22Rv1 (cell line): ENCODE data around the gene MORN1.

Experiments
- H3K27ac ChIP-seq: fragments of 450-650 bp; 2 replicates; pipeline ENCODE4 v1.5.1; 2017
- ZFX ChIP-seq: fragments of 450-650 bp; IDR thresholded peaks from 2 replicates; pipeline ENCODE4 v1.6.1; 2017; ENCODE audit warnings: antibody characterized with exemption, borderline replicate concordance
- TF ChIP-seq, protein P1 (sequence below): fragments of 450-650 bp; IDR thresholded peaks from 2 replicates; pipeline ENCODE4 v1.5.1; 2017; ENCODE audit warnings: mild to moderate bottlenecking

The MORN1 gene

DNA sequence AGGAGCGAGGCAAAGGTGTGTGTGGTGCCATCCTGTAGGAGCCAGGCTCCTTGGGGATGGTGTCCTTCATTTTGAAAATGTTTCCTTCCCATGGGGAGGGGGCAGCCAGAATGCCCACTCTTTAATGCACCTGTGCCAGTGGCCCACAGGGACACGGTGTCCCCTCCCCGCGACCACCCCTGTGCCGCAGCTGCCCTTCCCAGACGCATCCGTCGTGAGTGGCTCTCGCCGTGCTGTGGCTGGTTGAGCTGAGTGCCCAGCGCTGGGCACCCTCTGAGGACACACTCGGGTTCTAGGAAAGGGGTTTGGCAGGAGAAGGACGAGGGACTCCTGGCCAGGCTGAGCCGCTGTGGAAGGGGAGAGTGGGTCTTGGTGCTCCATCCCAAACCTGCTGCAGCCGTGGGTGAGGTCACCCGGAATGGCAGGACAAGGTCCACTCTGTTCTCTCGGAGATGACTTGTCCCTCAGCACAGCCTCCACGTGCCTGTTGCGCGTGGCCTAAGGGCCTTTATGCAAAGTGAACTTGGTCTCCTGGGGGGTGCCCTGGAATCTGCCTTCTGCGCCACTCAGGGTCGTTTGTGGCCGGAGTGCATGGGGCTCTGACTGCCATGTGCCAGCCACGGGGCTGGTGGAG is 88.9 kb downstream of the MORN1 start:
- no peak overlapping the region for H3K27ac ChIP-seq
- no peak for TF ChIP-seq ZFX
- TF ChIP-seq, protein P1, sequence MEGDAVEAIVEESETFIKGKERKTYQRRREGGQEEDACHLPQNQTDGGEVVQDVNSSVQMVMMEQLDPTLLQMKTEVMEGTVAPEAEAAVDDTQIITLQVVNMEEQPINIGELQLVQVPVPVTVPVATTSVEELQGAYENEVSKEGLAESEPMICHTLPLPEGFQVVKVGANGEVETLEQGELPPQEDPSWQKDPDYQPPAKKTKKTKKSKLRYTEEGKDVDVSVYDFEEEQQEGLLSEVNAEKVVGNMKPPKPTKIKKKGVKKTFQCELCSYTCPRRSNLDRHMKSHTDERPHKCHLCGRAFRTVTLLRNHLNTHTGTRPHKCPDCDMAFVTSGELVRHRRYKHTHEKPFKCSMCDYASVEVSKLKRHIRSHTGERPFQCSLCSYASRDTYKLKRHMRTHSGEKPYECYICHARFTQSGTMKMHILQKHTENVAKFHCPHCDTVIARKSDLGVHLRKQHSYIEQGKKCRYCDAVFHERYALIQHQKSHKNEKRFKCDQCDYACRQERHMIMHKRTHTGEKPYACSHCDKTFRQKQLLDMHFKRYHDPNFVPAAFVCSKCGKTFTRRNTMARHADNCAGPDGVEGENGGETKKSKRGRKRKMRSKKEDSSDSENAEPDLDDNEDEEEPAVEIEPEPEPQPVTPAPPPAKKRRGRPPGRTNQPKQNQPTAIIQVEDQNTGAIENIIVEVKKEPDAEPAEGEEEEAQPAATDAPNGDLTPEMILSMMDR = no peak

- H3K27ac ChIP-seq = no peak overlapping the region
- TF ChIP-seq, protein P1 = no peak
- TF ChIP-seq ZFX = no peak
These were observed 89.6 kb downstream of the MORN1 start for GRCh38 chr1:2301607-2302291.

DNA sequence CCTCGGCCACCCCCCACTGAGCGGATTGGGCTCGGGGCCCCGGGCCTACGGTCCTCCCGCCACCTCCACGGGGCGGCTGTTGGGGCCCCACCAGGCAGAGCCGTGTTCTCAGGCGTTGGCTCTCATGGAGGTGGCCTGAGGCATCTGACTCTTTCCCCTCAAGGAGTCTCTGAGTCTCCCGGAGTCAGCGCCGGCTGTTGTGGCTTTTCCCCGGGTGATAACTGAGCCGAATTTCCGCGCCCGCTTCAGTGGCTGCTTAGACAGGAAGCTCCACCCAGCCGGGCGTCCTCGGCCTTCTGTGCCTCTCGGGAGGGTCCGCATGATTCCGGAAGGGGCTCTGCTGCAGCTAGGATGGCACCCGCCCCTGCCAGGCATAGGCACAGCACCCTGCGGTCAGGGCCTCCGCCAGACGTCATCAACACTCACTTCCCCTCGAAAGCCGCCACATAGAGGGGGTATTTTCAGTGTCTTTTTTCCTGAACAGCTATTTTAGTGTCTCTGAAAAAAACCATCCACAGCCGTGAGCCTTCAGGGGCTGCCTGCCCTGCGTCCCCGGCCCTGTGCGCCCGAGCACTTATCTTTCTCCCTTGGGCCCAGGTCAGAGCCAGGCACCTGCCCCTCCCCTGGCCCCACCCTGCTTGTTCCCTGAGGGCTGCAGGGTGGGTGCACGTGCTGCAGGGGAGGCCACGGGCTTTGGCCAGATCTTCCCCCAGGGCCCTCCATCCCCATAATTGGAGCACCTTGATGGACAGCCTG is 90.3 kb downstream of the MORN1 start:
- no peak for TF ChIP-seq ZFX
- TF ChIP-seq, protein P1 = no peak
- H3K27ac ChIP-seq = no peak overlapping the region

DNA sequence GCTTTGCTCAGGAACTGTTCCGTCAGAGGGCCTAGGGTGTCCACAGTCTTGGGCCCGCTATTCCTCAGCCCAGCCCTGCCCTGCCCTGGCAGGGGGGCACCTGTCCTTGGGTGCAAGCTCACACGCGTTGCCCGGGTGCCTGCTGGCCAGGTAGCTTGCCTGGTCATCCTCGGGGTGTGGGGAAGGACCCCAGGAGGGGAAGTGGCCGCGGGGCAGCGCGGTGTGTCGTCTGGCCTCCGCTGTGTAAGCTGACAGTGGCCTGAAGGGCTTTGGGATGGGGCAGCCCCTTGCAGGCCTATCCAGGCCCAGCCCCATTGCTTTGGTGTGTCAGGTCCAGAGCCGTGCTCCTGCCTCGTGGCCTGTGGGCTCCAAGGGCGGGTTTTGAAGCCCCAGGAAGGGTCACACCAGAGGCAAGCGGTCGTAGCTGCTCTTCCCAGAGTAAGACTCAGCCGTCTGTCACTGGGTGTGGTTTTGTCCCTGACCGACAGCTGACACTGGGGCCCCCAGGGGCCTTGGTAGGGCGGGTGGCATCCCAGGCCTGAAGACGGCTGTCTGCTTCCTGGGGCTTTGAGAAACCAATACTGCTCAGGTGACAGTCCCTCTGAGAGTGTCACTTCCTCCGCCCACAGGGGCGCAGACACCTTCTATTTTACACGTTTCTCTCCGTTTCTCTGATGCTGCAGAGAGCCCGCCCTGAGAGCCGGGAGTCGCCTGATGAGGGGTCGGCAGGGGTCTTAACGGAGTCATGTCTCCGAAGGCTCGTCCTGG is 91.2 kb downstream of the MORN1 start:
- TF ChIP-seq ZFX = no peak
- TF ChIP-seq, protein P1 = no peak
- no peak overlapping the region for H3K27ac ChIP-seq

DNA sequence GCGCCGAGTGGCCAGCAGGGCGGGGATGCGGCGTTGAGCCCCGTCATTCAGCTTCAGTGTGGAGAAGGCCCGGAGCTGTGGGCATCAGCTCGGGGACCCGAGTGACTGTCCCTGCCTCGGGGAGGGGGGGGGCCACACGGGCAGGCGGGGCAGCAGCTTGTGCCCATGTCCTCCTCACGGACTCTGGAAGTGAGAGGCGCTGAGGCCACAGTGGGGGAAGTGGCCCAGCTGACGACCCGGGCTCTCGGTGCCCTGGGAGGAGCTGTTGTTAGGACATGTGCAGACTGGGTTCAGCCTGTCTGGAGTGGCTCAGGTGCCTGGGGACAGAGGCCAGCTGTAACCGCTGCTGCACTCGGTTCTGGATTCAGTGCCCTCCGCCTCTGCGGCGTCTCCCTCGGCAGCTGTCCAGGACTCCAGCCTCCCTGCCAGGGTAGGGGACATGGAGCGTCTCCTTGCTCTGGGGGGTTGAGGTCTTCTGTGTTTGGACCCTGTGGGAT is 92.2 kb downstream of the MORN1 start:
- TF ChIP-seq, protein P1 = no peak
- no peak for TF ChIP-seq ZFX
- no peak overlapping the region for H3K27ac ChIP-seq

- H3K27ac ChIP-seq = no peak overlapping the region
- TF ChIP-seq, protein P1 = no peak
- TF ChIP-seq ZFX = no peak
These were observed 92.7 kb downstream of the MORN1 start for GRCh38 chr1:2298685-2299084.
